NCI-H1092 (cell line): ENCODE results near the gene GCN1.
"Not testable (repeated sequence)": the region's sequence is repeated elsewhere in the genome, so short reads cannot be mapped to it uniquely, and the experiment has no call there.

ENCODE experiments used
- DNase-seq: peaks from one replicate; lab custom pipeline; 2025; lab: John Stamatoyannopoulos, UW

GCN1 gene

DNA sequence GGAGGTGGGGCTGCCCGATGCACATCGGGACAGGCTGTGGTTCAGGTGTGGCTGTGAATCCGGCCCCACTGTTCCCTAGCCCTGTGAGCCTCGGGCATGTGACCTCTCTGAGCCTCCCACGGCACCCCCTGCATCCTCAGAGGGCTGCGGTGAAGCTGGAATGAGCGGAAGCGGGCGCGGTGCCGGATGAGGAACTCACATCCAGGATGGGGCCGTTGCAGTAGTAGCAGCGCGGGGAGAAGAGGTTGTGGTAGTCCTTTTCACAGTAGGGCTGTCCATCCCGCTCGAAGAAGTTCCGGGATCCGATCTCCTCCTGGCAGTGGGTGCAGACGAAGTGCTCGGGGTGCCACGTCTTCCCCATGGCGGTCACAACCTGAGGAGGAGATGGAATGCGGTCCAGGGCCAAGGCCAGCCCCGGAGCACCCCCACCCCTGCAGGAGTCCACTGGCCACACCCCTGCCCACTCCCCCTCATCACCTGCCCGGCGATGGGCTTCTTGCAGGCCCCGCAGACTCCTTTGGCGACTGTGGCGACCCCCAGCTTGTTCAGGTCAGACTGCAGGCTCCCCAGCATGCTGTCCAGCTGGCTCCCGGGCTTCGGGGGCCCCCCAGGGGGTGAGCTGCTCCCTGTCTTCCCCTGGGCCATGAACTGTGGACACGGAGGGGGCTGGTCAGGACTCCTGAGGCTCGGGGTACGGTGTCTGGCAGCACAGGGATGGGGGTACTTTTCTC, 20.3 kb upstream of the GCN1 start:
- no peak for DNase-seq

DNA sequence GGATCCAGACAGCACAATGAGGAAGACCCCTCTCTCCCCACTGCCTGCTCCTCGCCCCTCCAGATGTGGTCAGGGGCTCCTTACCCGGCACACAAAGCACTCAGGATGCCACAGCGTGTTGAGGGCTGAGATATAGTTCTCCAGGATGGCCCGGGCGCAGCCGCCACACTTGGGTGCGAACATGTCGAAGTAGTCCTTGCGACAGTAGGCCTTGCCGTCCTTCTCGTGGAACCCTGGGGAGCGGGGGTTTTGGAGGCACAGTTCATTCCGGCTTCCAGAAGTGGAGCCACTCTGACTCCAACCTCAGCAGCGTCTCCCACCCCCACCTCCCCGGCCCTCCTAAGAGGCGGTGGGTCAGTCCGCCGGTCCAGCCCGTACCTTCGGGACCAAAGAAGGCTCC, 19.2 kb upstream of the GCN1 start:
- no peak for DNase-seq

DNA sequence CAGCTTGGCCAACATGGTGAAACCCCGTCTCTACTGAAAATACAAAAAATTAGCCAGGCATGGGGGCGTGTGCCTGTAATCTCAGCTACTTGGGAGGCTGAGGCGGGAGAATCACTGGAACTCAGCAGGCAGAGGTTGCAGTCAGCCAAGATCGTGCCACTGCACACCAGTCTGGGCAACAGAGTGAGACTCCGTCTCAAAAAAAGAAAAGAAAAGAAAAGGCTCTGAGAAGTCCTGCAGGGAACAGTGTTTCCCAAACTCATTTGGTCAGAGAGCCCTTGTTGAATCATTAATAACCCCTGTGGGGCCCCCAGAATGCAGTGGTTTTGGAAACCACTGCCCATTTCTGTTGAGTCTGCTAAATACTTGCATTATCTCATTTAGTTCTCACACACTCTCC, 18.7 kb upstream of the GCN1 start:
- not testable (repeated sequence) for DNase-seq

DNA sequence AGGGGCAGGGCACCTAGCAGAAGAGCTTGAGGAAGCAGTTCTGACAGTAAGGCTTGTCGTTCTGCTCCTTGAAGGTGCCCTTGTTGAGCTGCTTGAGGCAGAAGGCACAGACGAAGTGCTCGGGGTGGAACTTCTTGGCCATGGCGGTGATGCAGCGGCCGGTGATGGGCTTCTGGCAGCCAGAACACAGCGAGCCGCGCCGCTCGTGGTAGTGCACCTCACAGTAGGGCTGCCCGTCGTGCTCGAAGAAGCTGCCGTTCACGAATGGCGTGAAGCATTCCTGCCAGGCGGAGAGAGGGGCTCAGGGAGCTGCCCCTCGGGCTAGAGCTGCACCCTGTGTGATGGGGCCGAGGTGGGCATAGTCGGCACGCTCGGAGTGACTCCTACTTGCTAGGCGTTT, 17.8 kb upstream of the GCN1 start:
- no peak for DNase-seq

DNA sequence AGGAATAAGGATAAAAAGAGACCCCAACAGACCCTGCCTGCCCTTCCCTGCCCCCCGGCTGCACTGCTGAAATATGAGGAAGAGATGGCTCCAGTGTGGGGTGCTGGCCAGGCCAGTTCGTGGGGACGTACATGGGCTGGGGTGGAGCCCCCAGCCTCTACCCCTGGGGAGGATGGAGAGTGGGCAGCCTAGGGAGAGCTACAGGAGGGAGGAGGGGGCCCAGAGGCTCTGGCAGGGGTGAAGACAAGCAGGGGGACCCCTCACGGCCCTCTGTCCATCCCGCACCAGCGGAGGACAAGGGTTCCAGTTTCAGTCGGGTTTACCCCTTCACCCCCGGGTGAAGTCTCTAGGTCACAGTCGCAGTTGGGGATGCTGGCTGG, 17.4 kb upstream of the GCN1 start:
- no peak for DNase-seq

DNA sequence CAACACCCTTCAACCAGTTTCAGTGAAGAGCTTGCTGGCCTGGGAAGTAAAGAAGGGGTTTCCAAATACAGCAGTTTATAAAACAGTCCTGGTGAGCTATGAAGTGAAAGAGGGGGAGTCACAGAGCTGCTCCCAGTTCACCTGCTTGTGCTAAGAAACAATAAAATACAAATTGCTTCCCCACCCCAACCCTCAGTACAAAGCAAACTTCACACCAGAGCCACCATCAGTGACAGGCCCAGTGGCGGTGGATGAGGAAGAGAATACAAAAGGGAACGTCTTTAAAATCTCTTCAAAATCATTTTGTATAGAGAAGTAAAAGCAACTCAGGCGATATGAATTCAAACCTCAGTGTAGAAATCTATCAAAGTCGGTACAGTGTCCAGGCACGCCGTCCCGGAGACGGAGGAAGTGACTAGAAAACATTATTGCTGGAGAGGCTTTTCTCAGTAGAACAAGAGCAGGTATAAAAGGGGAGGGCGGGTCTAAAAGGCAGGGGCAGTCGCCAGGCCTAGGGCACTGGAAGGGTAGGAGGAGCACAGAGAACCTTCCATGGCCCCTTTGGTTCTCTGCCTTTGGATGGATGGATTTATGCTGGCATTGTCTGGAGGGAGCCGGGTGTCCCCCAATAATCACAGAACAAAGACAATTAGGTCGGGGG, 16.9 kb upstream of the GCN1 start:
- no peak for DNase-seq

DNA sequence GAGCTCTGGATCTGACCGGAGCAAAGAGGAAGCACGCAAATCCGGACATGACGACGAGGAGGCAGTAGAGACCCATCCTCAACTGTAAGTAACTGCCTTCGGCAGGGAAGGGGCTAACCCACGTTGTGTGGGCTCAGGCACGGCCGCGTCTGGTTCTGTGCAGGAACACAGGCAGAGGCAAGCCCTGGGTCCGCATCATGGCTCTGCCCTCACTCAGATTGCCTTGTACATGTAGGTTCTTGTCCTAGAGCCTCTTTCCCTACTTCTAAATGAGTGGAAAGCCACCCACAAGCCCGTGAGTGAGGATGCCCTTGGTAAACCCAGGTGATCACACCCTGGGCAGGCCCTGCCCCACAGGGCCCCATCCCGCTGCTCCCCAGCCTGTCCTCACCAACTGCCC, 15.3 kb upstream of the GCN1 start:
- DNase-seq = no peak

DNA sequence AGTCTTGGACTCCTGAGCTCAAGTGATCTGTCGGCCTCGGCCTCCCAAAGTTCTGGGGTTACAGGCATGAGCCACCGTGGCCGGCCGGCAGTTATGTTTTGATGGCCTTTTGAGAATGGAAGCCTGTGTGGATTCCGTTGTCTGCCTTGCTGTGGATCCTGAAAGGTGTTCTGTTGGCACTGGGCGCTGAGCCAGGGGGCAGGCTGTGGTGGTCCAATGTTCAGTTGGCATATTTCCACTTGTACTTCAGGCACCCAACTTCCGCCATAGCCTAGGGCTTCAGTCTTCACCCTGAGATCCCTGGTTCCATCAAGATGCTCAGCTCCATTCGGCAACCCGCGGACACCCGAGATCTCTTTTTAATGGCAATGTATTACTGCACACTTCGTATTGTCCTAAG, 12.7 kb upstream of the GCN1 start:
- no peak for DNase-seq

DNA sequence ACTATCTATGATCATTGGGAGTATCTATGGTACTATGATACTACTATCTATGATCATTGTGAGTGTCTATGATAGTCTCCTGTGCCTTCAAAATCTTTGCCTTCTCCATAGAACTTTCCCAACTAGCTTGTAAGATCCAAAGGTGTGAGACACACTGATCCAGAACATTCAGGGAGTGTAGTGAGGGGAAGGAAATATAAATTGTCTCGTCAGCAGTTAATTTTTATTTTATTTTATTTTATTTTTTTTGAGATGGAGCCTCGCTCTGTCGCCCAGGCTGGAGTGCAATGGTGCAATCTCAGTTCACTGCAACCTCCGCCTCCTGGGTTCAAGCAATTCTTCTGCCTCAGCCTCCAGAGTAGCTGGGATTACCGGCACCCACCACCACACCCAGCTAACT, 12.3 kb upstream of the GCN1 start:
- not testable (repeated sequence) for DNase-seq

DNA sequence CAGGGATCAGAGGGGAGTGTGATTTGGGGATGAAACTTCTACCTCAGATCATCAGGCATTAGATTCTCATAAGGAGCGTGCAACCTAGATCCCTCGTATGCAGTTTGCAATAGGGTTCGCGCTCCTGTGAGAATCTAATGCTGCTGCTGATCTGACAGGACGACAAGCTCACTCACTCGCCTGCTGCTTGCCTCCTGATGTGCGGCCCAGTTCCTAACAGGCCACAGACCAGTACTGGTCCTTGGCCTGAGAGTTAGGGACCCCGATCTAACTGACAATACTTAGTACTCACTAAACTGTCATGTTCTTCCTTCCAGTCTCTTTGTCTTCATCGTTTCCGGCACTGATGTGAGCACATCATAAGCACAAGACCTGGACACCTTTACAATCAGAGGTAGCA, 11.7 kb upstream of the GCN1 start:
- no peak for DNase-seq

DNA sequence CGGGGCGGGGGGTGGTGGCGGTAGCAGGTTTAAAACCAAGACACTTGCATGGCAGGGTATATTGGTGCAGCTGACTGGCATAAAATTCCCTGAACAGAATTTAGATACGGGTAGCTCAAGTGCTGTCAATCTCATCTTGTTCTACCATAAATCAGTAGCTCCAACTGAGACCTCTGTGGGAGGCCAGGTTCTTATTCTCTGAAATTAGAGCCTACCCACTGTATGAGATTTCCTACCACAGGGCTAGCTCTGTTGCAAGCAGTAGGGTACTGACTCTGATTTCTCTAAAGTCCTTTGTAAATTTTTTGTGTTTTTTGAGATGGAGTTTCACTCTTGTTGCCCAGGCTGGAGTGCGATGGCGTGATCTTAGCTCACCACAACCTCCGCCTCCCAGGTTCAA, 9.7 kb upstream of the GCN1 start:
- no peak for DNase-seq

DNA sequence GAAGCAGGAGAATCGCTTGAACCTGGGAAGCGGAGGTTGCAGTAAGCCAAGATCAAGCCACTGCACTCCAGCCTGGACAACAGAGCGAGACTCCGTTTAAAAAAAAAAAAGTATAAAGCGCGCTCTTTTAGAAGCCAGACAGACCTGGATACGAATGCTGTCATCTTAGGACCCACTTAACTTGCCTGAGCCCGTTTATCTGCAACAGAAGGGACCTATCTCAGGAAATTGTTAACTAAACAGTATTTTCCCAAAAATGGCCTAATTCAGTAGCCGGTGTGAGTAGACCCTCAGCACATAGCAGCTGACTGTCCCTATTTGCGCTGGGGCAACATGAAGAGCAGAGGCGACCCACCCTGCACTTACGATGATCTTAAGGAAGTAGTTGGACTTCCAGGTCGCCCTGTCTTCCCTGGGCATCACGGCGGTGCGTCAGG, 5.9 kb upstream of the GCN1 start:
- no peak for DNase-seq

DNA sequence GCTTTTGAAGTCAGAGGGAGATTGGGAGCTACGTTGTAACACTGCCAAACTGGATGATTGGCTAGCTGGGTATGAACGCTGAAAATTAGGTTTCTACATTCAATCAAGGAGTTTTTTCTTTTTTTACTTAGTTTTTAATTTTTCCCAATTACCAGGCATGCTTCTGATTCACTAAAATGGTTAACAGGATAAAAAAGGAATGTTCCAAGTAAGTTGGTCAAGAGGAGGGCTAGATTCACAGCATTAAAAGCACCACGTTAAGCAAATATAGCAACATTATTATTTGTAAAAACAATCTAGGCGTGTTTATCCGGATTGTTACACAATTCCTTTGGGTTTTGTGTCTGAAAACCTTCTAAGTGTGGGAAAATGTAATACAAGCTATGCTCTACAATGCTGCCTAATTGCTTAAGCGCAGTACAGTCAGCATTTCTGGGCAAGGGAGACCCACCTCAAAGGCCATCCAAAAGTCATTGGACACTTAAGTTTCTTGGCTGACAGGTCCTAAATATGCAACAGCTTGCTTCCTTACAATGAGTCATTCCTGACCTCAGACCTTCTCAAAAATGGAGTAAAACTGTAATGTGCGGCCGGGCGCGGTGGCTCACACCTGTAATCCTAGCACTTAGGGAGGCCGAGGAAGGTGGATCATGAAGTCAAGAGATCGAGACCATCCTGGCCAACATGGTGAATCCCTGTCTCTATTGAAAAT, 5.2 kb upstream of the GCN1 start:
- no peak for DNase-seq

DNA sequence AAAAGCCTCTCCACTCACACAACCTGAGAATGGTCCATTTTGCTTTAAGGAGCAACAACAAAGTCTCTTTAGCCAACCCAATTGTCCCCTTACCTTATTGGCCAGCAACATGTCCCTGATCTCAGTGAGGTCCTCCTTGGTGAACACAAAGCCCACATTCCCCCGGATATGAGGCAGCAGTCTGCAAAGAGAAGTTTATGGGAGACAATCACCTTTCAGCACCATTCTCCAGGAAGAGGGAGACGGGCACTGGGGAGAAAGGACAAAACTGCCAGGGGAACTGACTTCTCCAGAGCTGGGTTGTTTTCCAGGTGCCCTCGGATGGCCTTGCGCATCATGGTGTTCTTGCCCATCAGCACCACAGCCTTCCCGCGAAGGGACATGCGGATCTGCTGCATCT, 4.5 kb upstream of the GCN1 start:
- DNase-seq = no peak

DNA sequence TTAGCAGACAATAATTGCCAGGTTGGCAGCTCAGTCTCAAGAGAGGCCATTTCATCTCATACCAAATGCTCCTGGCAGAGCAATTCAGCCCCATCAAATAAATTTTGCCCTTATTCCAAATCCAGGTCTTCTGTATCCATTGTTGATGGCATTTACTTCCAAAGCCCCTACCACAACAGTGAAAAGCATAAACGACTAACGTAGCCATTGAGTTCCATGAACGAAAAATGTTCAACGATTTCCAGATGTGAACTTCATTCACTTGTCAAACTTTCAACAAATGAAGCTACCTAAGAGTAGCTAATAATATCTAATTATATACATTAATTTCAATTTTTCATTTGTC, 3.0 kb upstream of the GCN1 start:
- no peak for DNase-seq

DNA sequence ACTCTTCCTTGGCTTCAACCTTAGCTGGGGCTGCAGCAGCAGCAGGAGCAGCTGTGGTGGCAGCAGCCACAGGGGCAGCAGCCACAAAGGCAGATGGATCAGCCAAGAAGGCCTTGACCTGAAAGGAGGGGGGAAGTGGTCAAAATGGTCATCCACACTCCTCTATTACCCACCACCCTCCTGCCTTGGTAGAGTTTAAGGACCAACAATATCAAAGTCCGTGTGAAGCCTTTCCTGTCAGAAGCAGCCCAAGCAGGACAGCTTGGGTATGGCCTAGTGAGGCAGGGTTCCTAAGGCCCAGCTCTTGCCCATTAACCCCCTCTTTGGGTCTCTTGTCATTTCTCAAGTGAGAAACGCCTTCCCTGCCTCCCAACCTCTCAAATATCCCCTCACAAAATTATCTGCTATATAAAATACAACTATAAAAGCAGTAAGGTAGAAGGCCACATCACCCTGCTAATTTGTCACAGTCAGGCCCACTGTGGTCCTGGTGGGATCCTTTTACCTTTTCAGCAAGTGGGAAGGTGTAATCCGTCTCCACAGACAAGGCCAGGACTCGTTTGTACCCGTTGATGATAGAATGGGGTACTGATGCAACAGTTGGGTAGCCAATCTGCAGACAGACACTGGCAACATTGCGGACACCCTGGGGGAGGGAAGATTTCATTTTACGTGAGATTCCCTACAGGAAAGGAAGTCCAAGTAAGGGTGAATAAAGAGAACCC, 2.5 kb upstream of the GCN1 start:
- DNase-seq = not testable (repeated sequence)

DNA sequence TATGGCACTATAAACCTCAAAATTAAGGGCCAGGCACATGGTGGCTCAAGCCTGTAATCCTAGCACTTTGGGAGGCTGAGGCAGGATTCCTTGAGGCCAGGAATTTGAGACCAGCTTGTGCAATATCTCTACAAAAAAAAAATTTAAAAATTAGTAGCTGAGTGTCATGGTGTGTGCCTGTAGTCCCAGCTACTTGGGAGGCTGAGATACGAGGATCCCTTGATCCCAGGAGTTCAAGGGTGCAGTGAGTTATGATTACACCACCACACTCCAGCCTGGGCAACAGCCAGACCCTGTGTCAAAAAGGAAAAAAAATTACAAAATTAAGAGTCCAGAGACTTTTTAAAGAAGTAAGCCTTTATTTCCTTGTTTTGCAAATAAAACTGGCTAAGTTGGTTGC, 1.8 kb upstream of the GCN1 start:
- no peak for DNase-seq

DNA sequence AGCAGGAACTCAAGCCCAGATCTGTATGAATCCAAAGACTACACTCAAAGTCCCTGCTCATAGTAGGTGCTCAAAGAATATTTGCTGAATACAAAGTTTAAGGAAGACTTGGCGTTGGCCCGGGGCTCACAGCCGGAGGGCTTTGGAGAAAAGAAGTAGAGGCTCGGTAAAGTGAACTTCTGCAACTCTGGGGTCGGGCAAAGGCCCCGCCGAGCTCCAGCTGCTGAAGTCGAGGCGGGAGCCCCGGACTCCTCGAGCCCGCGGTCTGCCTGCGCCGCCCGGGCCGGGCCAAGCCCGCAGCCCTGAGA, 335 bp downstream of the GCN1 start:
- DNase-seq = no peak

DNA sequence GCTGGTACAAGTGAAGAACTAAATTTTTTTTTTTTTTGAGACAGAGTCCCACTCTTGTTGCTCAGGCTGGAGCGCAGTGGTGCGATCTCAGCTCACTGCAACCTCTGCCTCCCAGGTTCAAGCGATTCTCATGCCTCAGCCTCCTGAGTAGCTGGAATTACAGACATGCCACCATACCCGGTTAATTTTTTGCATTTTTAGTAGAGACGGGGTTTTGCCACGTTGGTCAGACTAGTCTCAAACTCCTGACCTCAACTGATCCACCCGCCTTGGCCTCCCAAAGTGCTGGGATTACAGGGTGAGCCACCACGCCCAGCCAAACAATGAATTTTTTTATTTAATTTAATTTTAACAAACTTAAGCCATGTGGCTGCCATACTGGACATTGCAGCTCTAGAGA, 1.2 kb downstream of the GCN1 start:
- not testable (repeated sequence) for DNase-seq

DNA sequence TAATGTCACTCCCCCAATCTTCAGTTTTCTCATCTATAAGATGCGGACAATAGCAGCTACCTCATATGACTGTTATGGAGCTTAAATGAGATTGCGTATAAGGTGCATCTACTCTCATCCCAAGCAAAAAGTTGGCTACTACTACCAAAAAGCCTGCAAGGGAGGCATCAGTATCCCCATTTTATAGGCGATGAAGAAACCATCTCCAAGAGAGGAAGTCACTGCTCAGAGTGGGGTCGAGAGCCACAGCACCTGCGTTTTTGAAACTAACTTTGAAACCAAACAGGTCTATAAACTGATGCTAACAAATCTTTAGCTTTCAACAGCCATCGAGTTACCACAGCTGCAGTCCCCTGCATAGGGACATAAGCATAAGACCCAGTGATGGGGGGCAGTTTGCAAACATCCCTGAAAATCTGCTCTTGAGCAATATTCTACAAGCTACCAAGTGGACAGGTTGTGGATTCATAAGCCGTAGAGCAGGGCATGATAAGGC, 3.5 kb downstream of the GCN1 start:
- no peak for DNase-seq

DNA sequence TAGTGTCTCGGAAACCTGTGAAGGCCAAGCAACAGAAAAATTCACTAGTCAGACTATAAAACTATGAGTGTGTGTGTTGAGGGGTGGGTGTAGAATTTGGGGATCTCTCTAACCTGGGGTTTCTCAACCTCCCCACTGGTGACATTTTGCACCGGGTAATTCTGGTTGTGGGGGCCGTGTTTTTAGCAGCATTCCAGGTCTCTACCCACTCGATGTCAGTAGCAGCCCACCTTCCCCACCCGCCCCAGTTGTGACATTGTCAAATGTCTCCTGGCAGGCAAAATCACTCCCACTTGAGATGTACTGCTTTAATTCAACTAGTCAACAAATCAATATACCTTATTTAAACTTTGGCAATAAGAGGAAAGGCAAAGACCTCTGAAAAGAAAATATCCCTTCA, 4.1 kb downstream of the GCN1 start:
- no peak for DNase-seq

DNA sequence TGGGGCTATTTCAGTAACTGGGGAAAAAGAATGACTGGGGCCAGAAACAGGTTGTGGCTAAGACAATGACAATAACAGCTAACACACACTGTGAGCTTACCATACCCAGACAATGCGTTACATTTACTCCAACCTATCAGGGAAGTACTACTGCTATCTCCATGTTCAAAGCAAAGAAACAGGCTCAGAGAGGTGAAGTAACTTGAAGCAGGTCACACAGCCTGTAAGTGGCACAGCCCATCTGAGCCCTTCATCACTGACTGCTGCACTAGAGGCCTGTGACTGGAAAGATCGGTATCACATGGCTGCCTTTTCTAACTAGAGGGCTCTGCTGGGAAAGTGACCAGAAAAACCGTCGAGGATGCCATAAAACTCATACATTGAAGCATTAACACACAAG, 7.9 kb downstream of the GCN1 start:
- no peak for DNase-seq

DNA sequence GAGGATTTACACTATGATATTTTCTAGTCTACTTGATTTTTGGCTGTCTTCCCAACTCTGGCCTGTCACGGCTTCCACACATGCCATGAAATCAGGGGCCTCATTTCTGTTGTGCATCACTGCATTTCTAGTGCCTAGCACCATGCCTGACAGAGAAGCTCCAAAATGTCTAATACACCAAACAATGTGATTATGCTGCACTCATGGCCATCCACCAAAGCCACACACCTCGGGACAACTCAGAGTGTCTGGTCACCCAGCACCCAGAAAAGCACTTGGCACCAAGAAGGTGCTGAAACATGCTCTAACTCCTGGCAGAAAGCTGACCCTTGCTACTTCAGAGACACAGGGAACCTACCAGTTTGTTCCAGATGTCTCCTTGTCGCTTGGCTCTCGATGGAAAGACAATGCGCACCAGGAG, 11.3 kb downstream of the GCN1 start:
- DNase-seq = no peak
